ENCODE results near the gene RFX7.

RFX7 gene

GRCh38 chr15:56126409-56126808 lies 117.3 kb downstream of the RFX7 start:
- DNase-seq (ENCODE audit: low read depth), result no peak

- DNase-seq (ENCODE audit: low read depth), result no peak
Measured at GRCh38 chr15:56124391-56124790, 119.3 kb downstream of the RFX7 start.

GRCh38 chr15:56105855-56106254 lies 137.8 kb downstream of the RFX7 start:
- no peak for DNase-seq (ENCODE audit: low read depth)

- no peak for DNase-seq (ENCODE audit: low read depth)
Measured at GRCh38 chr15:56102441-56102840, 141.2 kb downstream of the RFX7 start.

GRCh38 chr15:56099311-56099710 lies 144.4 kb downstream of the RFX7 start:
- DNase-seq (ENCODE audit: low read depth), result no peak

- DNase-seq (ENCODE audit: low read depth), result no peak
Measured at GRCh38 chr15:56098195-56098863, 145.3 kb downstream of the RFX7 start.

- no peak for DNase-seq (ENCODE audit: low read depth)
Measured at GRCh38 chr15:56095406-56095805, 148.3 kb downstream of the RFX7 start.

GRCh38 chr15:56094171-56094570 lies 149.5 kb downstream of the RFX7 start:
- no peak for DNase-seq (ENCODE audit: low read depth)

- no peak for DNase-seq (ENCODE audit: low read depth)
Measured at GRCh38 chr15:56088389-56088788, 155.3 kb downstream of the RFX7 start.

GRCh38 chr15:56086566-56086965 lies 157.1 kb downstream of the RFX7 start:
- no peak for DNase-seq (ENCODE audit: low read depth)

- DNase-seq (ENCODE audit: low read depth), result no peak
Measured at GRCh38 chr15:56082263-56082761, 161.4 kb downstream of the RFX7 start.

- no peak for DNase-seq (ENCODE audit: low read depth)
Measured at GRCh38 chr15:56077081-56077480, 166.6 kb downstream of the RFX7 start.

GRCh38 chr15:56076640-56077039 lies 167.0 kb downstream of the RFX7 start:
- DNase-seq (ENCODE audit: low read depth), result no peak

- DNase-seq (ENCODE audit: low read depth), result no peak
Measured at GRCh38 chr15:56074481-56075265, 169.0 kb downstream of the RFX7 start.

- no peak for DNase-seq (ENCODE audit: low read depth)
Measured at GRCh38 chr15:56064152-56064551, 179.5 kb downstream of the RFX7 start.

- no peak for DNase-seq (ENCODE audit: low read depth)
Measured at GRCh38 chr15:56059716-56060115, 184.0 kb downstream of the RFX7 start.

GRCh38 chr15:56058986-56059385 lies 184.7 kb downstream of the RFX7 start:
- no peak for DNase-seq (ENCODE audit: low read depth)

- no peak for DNase-seq (ENCODE audit: low read depth)
Measured at GRCh38 chr15:56056626-56057025, 187.1 kb downstream of the RFX7 start.

- DNase-seq (ENCODE audit: low read depth), result no peak
Measured at GRCh38 chr15:56053046-56053400, 190.7 kb downstream of the RFX7 start.

- DNase-seq (ENCODE audit: low read depth), result no peak
Measured at GRCh38 chr15:56052395-56053045, 191.2 kb downstream of the RFX7 start.

- DNase-seq (ENCODE audit: low read depth), result no peak
Measured at GRCh38 chr15:56051676-56052075, 192.0 kb downstream of the RFX7 start.

- no peak for DNase-seq (ENCODE audit: low read depth)
Measured at GRCh38 chr15:56049577-56049976, 194.1 kb downstream of the RFX7 start.

- DNase-seq (ENCODE audit: low read depth), result no peak
Measured at GRCh38 chr15:56047354-56047753, 196.3 kb downstream of the RFX7 start.

Measured in stimulated activated CD8-positive, alpha-beta memory T cell treated with anti-CD3 and anti-CD28 coated beads, Interleukin-12 subunit alpha, Interleukin-12 subunit beta, amount 100 ng/mL, for 4 hours (primary cell).